PC-3 (cell line): Measurements from ENCODE around the gene SMTNL1. TPM values are rescaled to one million over a fixed set of nuclear protein-coding genes. Genes with fewer than 3 reads are reported as not detected.

ENCODE experiments used
- ATAC-seq: fragments of 200-7000 bp; cut with Tn5 transposase; 2 replicates; pipeline ENCODE4 v1.9.1; 2020; ENCODE audit warnings: mild to moderate bottlenecking, moderate library complexity
- BruUV-seq: library from RNA; stranded (reverse); fragments of 400-500 nt; replicated peaks from 2 replicates; lab custom pipeline; 2021; lab: Mats Ljungman, UMichigan
- CTCF ChIA-PET: fragments of 300-600 bp; sonication (Branson Sonifier 250); formaldehyde crosslinking; loops from one replicate; lab custom pipeline; 2022; ENCODE audit warnings: antibody characterized with exemption; lab: Charles Lee
- POLR2A ChIA-PET: fragments of 300-600 bp; sonication (Branson Sonifier 250); formaldehyde crosslinking; loops from one replicate; lab custom pipeline; 2022; ENCODE audit warnings: antibody characterized with exemption; ENCODE audit not compliant: unreplicated experiment; lab: Charles Lee
- DNase-seq: peaks from one replicate; pipeline ENCODE4 v3.0.0-alpha.2; 2015
- H2AFZ ChIP-seq: fragments of 300-600 bp; sonication (generic); 2 replicates; pipeline ENCODE4 v1.6.0; 2016; ENCODE audit warnings: antibody characterized with exemption, low read length
- H3F3A ChIP-seq: fragments of 300-600 bp; sonication (generic); one replicate; pipeline ENCODE4 v1.6.0; 2017; ENCODE audit warnings: antibody characterized with exemption, low read length, control low read depth, mild to moderate bottlenecking; ENCODE audit not compliant: unreplicated experiment
- H3K27ac ChIP-seq: fragments of 300-600 bp; sonication (generic); 2 replicates; pipeline ENCODE4 v1.5.1; 2016; ENCODE audit warnings: mild to moderate bottlenecking, low read length
- H3K27me3 ChIP-seq: fragments of 300-600 bp; sonication (generic); 2 replicates; pipeline ENCODE4 v1.6.1; 2016; ENCODE audit warnings: low read length, mixed read lengths
- H3K36me3 ChIP-seq: fragments of 300-600 bp; sonication (generic); 2 replicates; pipeline ENCODE4 v1.6.1; 2016; ENCODE audit warnings: low read depth, mixed run types, low read length, mixed read lengths
- H3K4me1 ChIP-seq: fragments of 300-600 bp; sonication (generic); 2 replicates; pipeline ENCODE4 v1.5.1; 2016; ENCODE audit warnings: low read length; ENCODE audit not compliant: insufficient read depth
- H3K4me2 ChIP-seq: fragments of 300-600 bp; sonication (generic); 2 replicates; pipeline ENCODE4 v1.6.0; 2016; ENCODE audit warnings: low read length
- H3K4me3 ChIP-seq: fragments of 300-600 bp; sonication (generic); 2 replicates; pipeline ENCODE4 v1.5.1; 2016; ENCODE audit warnings: mild to moderate bottlenecking, low read length, mixed read lengths
- H3K79me2 ChIP-seq: fragments of 300-600 bp; sonication (generic); 2 replicates; pipeline ENCODE4 v1.6.1; 2017; ENCODE audit warnings: low read length, mixed read lengths
- H3K9ac ChIP-seq: fragments of 300-600 bp; sonication (generic); 2 replicates; pipeline ENCODE4 v1.6.0; 2016; ENCODE audit warnings: mild to moderate bottlenecking, low read length
- H3K9me2 ChIP-seq: fragments of 300-600 bp; sonication (generic); replicated peaks from 2 replicates; pipeline ENCODE4 v1.6.1; 2016; ENCODE audit warnings: mixed run types, low read length, mixed read lengths
- H3K9me3 ChIP-seq: fragments of 300-600 bp; sonication (generic); 2 replicates; pipeline ENCODE4 v1.6.1; 2016; ENCODE audit warnings: low read length, mixed read lengths
- H4K20me1 ChIP-seq: fragments of 300-600 bp; sonication (generic); 2 replicates; pipeline ENCODE4 v1.6.1; 2016; ENCODE audit warnings: low read length, mixed read lengths
- CTCF ChIP-seq: fragments of 300-600 bp; sonication (generic); conservative IDR thresholded peaks from 2 replicates; pipeline ENCODE4 v1.5.1; 2017; ENCODE audit warnings: antibody characterized with exemption, low read depth, mild to moderate bottlenecking, low read length
- EZH2 ChIP-seq: fragments of 300-600 bp; sonication (generic); IDR thresholded peaks from one replicate; pipeline ENCODE4 v1.6.1; 2017; ENCODE audit warnings: antibody characterized with exemption, mild to moderate bottlenecking, low read length; ENCODE audit not compliant: unreplicated experiment
- EZH2phosphoT487 ChIP-seq: fragments of 300-600 bp; sonication (generic); IDR thresholded peaks from 2 replicates; pipeline ENCODE4 v1.6.1; 2018; ENCODE audit warnings: mild to moderate bottlenecking, antibody characterized with exemption, low read length, borderline replicate concordance
- intact Hi-C: fragments of 100-400 bp; cut with micrococcal nuclease; formaldehyde crosslinking; loops from 2 replicates; pipeline ENCODE4 v1.9.0; 2023
- total RNA-seq: library from RNA; depleted of rRNA; stranded (reverse); fragments of >200 nt; gene quantifications from 2 replicates; pipeline ENCODE4 v1.2.3, GENCODE V29; 2014

The SMTNL1 gene
- total RNA-seq, 1 experiment from 2014 or later: not detected

GRCh38 chr11:57514538-57515331 is 22.7 kb upstream of the SMTNL1 start:
- no peak overlapping the region for H3K27ac ChIP-seq
- peak overlapping the region; percentile 100 for H3K4me2 ChIP-seq

DNA sequence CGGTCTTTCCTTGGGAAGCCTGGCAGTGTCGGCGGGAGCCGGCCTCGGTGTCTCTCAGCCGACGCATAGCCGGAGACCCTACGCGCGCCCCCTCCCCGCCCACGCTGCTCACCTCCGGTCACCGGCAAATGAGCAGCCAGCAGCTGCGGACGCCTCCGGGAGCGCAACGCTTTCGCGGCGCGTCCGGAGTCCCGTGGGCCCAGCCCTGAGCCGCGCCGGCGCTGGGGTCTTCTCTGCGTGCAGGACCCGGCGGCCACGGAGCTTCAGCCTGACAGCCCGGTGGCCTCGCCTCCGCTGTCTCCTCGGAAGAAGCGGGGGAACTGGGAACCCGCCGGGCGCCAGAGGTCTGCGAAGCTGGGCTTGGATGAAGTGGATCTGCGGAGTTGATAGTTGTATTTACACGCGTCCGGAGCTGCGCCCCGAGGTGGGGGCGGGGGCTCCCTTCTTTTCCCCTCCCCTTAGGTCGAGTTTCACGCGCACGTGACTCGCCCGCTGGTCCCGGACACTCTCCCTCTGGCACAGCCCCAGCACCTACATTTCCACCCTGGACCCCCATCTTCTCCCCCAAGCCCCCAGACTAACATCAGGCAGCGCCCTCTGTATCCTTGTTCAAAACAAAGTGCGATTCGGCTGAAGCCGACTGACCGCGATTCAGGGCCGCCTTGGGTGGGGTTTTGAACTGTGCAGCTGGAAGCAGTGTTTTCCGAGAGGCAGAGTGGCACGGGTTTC is 21.9 kb upstream of the SMTNL1 start, which contains the start of gene SLC43A1:
TSS of gene SLC43A1 (minus strand) at position 371 of the 729 bp plus-strand sequence. CDS start 1,591 bp downstream, outside the sequence.
- Histone ChIP-seq H3F3A (no peaks in the 10 kb centered on the region), H3K36me3 (no peaks in the 10 kb centered on the region), H3K4me1 (peaks cover 9% of the 10 kb centered on the region), H3K79me2 (no peaks in the 10 kb centered on the region), H3K4me2 (peak within 1 kb of the TSS; percentile 100), H3K9ac (peak within 1 kb of the TSS; percentile 62), H3K4me3 (peak within 1 kb of the TSS; percentile 94), H3K27me3 (no peaks in the 10 kb centered on the region), H2AFZ (peak within 1 kb of the TSS; percentile 83), H3K27ac (no peak within 1 kb of the TSS), H3K9me3 (no peaks in the 10 kb centered on the region), H3K9me2 (no peaks in the 10 kb centered on the region), H4K20me1 (no peaks in the 10 kb centered on the region)
- no peak for TF ChIP-seq EZH2
- TF ChIP-seq EZH2phosphoT487: no peak
- peak; percentile 25; the same call in 1 of the 2 replicates for TF ChIP-seq CTCF
- ATAC-seq (peak; percentile 57), DNase-seq (peak; percentile 46)
- intact Hi-C loops: loop anchor here (1.0 kb wide), 1 partner anchor 170 kb away; no protein-coding TSS in a partner anchor
- BruUV-seq: no TSS peak
- CTCF ChIA-PET: interaction anchor here (0.6 kb wide), 1 partner anchor 129 kb away, joined by 4 read pairs; no protein-coding TSS in a partner anchor
- POLR2A ChIA-PET: interaction anchor here (0.5 to 0.6 kb wide), 2 partner anchors 47 to 275 kb away, joined by 3 read pairs; no protein-coding TSS in a partner anchor

More at GRCh38 chr11:57514538-57515331, 22.7 kb upstream of the SMTNL1 start:
- peak overlapping the region; percentile 94 for H3K4me3 ChIP-seq
- H3K9me2 ChIP-seq: no peaks in the 10 kb centered on the region
- no peaks in the 10 kb centered on the region for H3F3A ChIP-seq
- H3K79me2 ChIP-seq: no peaks in the 10 kb centered on the region
- ATAC-seq (peak; percentile 59), DNase-seq (peak; percentile 54)
- peaks cover 9% of the 10 kb centered on the region for H3K4me1 ChIP-seq
- no peaks in the 10 kb centered on the region for H3K27me3 ChIP-seq
- H3K9me3 ChIP-seq: no peaks in the 10 kb centered on the region
- ChIA-PET POLR2A (interaction anchor here (0.5 kb wide), 1 partner anchor 276 kb away, joined by 3 read pairs; no protein-coding TSS in a partner anchor), CTCF (interaction anchor here (0.6 to 1.1 kb wide), 2 partner anchors 56 to 130 kb away, joined by 4 read pairs; no protein-coding TSS in a partner anchor)
- H3K9ac ChIP-seq: peak overlapping the region; percentile 62
- H2AFZ ChIP-seq: peak overlapping the region; percentile 83
- TF ChIP-seq CTCF (no peak), EZH2phosphoT487 (no peak), EZH2 (no peak)
- no peaks in the 10 kb centered on the region for H3K36me3 ChIP-seq
- no TSS peak for BruUV-seq
- intact Hi-C loops: no loop called here
- no peaks in the 10 kb centered on the region for H4K20me1 ChIP-seq
